Measurements from ENCODE around the gene WDTC1. TPM values are rescaled to one million over a fixed set of nuclear protein-coding genes. Genes with fewer than 3 reads are reported as not detected.

WDTC1 gene
- total RNA-seq, 2 donors from 2014 or later, result 34.6 to 43.5 TPM

- no peak for ATAC-seq (ENCODE audit: insufficient number of reproducible peaks, low FRiP score, low read depth)
- Histone ChIP-seq H3K27me3 (replicated peaks; ENCODE audit: insufficient read depth) (no peaks in the 10 kb centered on the region), H3K4me1 (ENCODE audit: control insufficient read depth in 1 of 2, low read depth in 2 of 2) (no peaks in the 10 kb centered on the region), H3K9me3 (no peaks in the 10 kb centered on the region), H3K4me3 (no peak overlapping the region), H3K36me3 (peaks cover 35% of the 10 kb centered on the region), H3K27ac (no peak overlapping the region)
- TF ChIP-seq CTCF (IDR thresholded peaks at IDR 0.05), result no peak
- no peak for DNase-seq (ENCODE audit: low spot score)
Measured at GRCh38 chr1:27290581-27290980, 56.1 kb downstream of the WDTC1 start.

GRCh38 chr1:27292106-27292505, 57.7 kb downstream of the WDTC1 start:
- Histone ChIP-seq H3K4me3 (no peak overlapping the region), H3K27ac (no peak overlapping the region), H3K27me3 (replicated peaks; ENCODE audit: insufficient read depth) (no peaks in the 10 kb centered on the region), H3K4me1 (ENCODE audit: control insufficient read depth in 1 of 2, low read depth in 2 of 2) (no peaks in the 10 kb centered on the region), H3K9me3 (no peaks in the 10 kb centered on the region), H3K36me3 (peaks cover 37% of the 10 kb centered on the region)
- DNase-seq (ENCODE audit: low spot score) (no peak), ATAC-seq (ENCODE audit: insufficient number of reproducible peaks, low FRiP score, low read depth) (no peak)
- TF ChIP-seq CTCF (IDR thresholded peaks at IDR 0.05), result no peak

GRCh38 chr1:27293915-27294314, 59.5 kb downstream of the WDTC1 start:
- ATAC-seq (ENCODE audit: insufficient number of reproducible peaks, low FRiP score, low read depth) (no peak), DNase-seq (ENCODE audit: low spot score) (no peak)
- peaks cover 0 to 3% of the 10 kb centered on the region in 2 donors for H3K4me1 ChIP-seq (ENCODE audit: control insufficient read depth in 1 of 2, low read depth in 2 of 2)
- H3K4me3 ChIP-seq, result no peak overlapping the region
- peaks cover 42% of the 10 kb centered on the region for H3K36me3 ChIP-seq
- H3K27ac ChIP-seq, result no peak overlapping the region
- H3K9me3 ChIP-seq, result no peaks in the 10 kb centered on the region
- no peaks in the 10 kb centered on the region for H3K27me3 ChIP-seq (replicated peaks; ENCODE audit: insufficient read depth)
- TF ChIP-seq CTCF (IDR thresholded peaks at IDR 0.05), result no peak

GRCh38 chr1:27296773-27297291, 62.4 kb downstream of the WDTC1 start:
- H3K27ac ChIP-seq, result no peak overlapping the region
- H3K36me3 ChIP-seq, result peaks cover 36% of the 10 kb centered on the region
- H3K27me3 ChIP-seq (replicated peaks; ENCODE audit: insufficient read depth), result no peaks in the 10 kb centered on the region
- ATAC-seq (ENCODE audit: insufficient number of reproducible peaks, low FRiP score, low read depth) (no peak), DNase-seq (ENCODE audit: low spot score) (peak; percentile 23)
- no peaks in the 10 kb centered on the region for H3K9me3 ChIP-seq
- H3K4me3 ChIP-seq, result no peak overlapping the region
- peaks cover 8 to 15% of the 10 kb centered on the region in 2 donors for H3K4me1 ChIP-seq (ENCODE audit: control insufficient read depth in 1 of 2, low read depth in 2 of 2)
- TF ChIP-seq CTCF (IDR thresholded peaks at IDR 0.05), result peak; percentile 68

GRCh38 chr1:27297903-27298302, 63.5 kb downstream of the WDTC1 start:
- Histone ChIP-seq H3K36me3 (peaks cover 35% of the 10 kb centered on the region), H3K4me1 (ENCODE audit: control insufficient read depth in 1 of 2, low read depth in 2 of 2) (peaks cover 8 to 15% of the 10 kb centered on the region in 2 donors), H3K4me3 (no peak overlapping the region), H3K27me3 (replicated peaks; ENCODE audit: insufficient read depth) (no peaks in the 10 kb centered on the region), H3K27ac (no peak overlapping the region), H3K9me3 (no peaks in the 10 kb centered on the region)
- TF ChIP-seq CTCF (IDR thresholded peaks at IDR 0.05), result no peak
- ATAC-seq (ENCODE audit: insufficient number of reproducible peaks, low FRiP score, low read depth), result no peak
- DNase-seq (ENCODE audit: low spot score), result no peak
